OCI-LY7 (cell line): ENCODE results near the gene PIWIL1. TPM values are rescaled to one million over a fixed set of nuclear protein-coding genes. Genes with fewer than 3 reads are reported as not detected.

ENCODE experiments used
- BruUV-seq: library from RNA; stranded (reverse); fragments of 400-500 nt; replicated peaks from 2 replicates; lab custom pipeline; 2021; lab: Mats Ljungman, UMichigan
- CTCF ChIA-PET: fragments of 300-600 bp; sonication (Branson Sonifier 250); formaldehyde crosslinking; loops from one replicate; lab custom pipeline; 2022; ENCODE audit warnings: antibody characterized with exemption; ENCODE audit not compliant: unreplicated experiment; lab: Charles Lee
- POLR2A ChIA-PET: fragments of 300-600 bp; sonication (Branson Sonifier 250); formaldehyde crosslinking; loops from one replicate; lab custom pipeline; 2022; ENCODE audit warnings: antibody characterized with exemption; lab: Charles Lee
- DNase-seq: peaks from one replicate; pipeline ENCODE4 v3.0.0-alpha.2; 2015; ENCODE audit warnings: low spot score
- H2AFZ ChIP-seq: fragments of 200-600 bp; sonication (generic), shearing (Covaris generic); 2 replicates; pipeline ENCODE4 v1.6.1; 2014; ENCODE audit warnings: mild to moderate bottlenecking, antibody characterized with exemption, low read length, moderate library complexity
- H3K27ac ChIP-seq: fragments of 200-600 bp; sonication (generic); 2 replicates; pipeline ENCODE4 v1.5.1; 2014; ENCODE audit warnings: mixed run types, low read depth, mild to moderate bottlenecking, moderate library complexity, low read length, inconsistent platforms; ENCODE audit not compliant: poor library complexity, severe bottlenecking
- H3K36me3 ChIP-seq: fragments of 200-600 bp; sonication (generic); 2 replicates; pipeline ENCODE4 v1.6.1; 2014; ENCODE audit warnings: mild to moderate bottlenecking, antibody characterized with exemption, low read length, moderate library complexity, mixed read lengths; ENCODE audit not compliant: insufficient read depth
- H3K4me1 ChIP-seq: fragments of 200-600 bp; sonication (generic); 2 replicates; pipeline ENCODE4 v1.5.1; 2014; ENCODE audit warnings: mild to moderate bottlenecking, low read length; ENCODE audit not compliant: insufficient read depth, poor library complexity, severe bottlenecking
- H3K4me2 ChIP-seq: fragments of 200-600 bp; sonication (generic); 2 replicates; pipeline ENCODE4 v1.6.1; 2014; ENCODE audit warnings: mild to moderate bottlenecking, low read length
- H3K4me3 ChIP-seq: fragments of 200-600 bp; sonication (generic); 2 replicates; pipeline ENCODE4 v1.5.1; 2014; ENCODE audit warnings: mild to moderate bottlenecking, low read depth, low read length; ENCODE audit not compliant: poor library complexity, severe bottlenecking
- H3K79me2 ChIP-seq: fragments of 200-600 bp; sonication (generic); 2 replicates; pipeline ENCODE4 v1.6.1; 2016; ENCODE audit warnings: low read depth, mild to moderate bottlenecking, low read length, moderate library complexity, mixed read lengths; ENCODE audit not compliant: insufficient read depth
- H3K9me2 ChIP-seq: fragments of 200-600 bp; sonication (generic); 2 replicates; pipeline ENCODE4 v1.6.1; 2016; ENCODE audit warnings: mild to moderate bottlenecking, low read length, mixed read lengths; ENCODE audit not compliant: insufficient read depth
- H3K9me3 ChIP-seq: fragments of 200-600 bp; sonication (generic); 2 replicates; pipeline ENCODE4 v1.6.1; 2014; ENCODE audit warnings: mild to moderate bottlenecking, mixed run types, low read length, mixed read lengths
- H4K20me1 ChIP-seq: fragments of 200-600 bp; sonication (generic); 2 replicates; pipeline ENCODE4 v1.6.1; 2014; ENCODE audit warnings: mild to moderate bottlenecking, antibody characterized with exemption, low read length, moderate library complexity, mixed read lengths; ENCODE audit not compliant: insufficient read depth
- EZH2phosphoT487 ChIP-seq: fragments of 200-600 bp; sonication (generic); IDR thresholded peaks from 2 replicates; pipeline ENCODE4 v1.6.1; 2018; ENCODE audit warnings: low read depth, borderline replicate concordance, mild to moderate bottlenecking, mixed run types, antibody characterized with exemption, low read length, moderate library complexity, mixed read lengths
- intact Hi-C: fragments of 100-400 bp; cut with micrococcal nuclease; formaldehyde crosslinking; loops from one replicate; pipeline ENCODE4 v1.10.0; 2022; ENCODE audit not compliant: unreplicated experiment
- total RNA-seq, 2 experiments: library from RNA; depleted of rRNA in 1 of 2; stranded (reverse); fragments of >200 nt in 1 of 2; shearing (Covaris generic) in 1 of 2; gene quantifications; 2 replicates each; pipeline ENCODE4 v1.2.3, GENCODE V29; 2014 to 2022
- TF ChIP-seq, protein P1 (sequence below): fragments of 200-600 bp; sonication (generic); conservative IDR thresholded peaks from 2 replicates; pipeline ENCODE4 v1.5.1; 2014; ENCODE audit warnings: mild to moderate bottlenecking, antibody characterized with exemption, low read length, moderate library complexity, mixed read lengths

PIWIL1 gene
- total RNA-seq, 2 experiments from 2014 or later: not detected

DNA sequence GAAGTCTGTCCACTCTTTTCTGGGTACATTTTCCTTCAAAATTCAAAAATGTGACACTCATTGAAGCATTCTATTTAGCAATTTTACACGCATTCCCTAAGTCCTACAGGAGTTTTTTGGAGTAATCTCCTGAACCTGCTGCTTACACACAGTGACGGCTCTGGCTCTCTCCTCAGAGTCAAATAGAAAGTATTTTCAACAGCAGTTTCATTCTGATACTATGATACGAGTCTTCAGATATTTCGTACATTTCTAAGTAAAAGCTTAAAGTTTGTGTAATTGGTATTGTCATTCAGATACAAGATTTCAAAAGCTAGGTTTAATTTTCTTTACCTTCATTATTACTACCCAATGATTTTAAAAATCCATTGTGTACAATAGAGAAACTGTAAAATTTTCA, 36.4 kb downstream of the PIWIL1 start:
- no TSS peak for BruUV-seq
- H3K4me3 ChIP-seq: no peak overlapping the region
- H4K20me1 ChIP-seq: no peaks in the 10 kb centered on the region
- H3K79me2 ChIP-seq: no peaks in the 10 kb centered on the region
- H3K4me1 ChIP-seq: no peaks in the 10 kb centered on the region
- DNase-seq: no peak
- POLR2A ChIA-PET: no interaction called here
- H3K36me3 ChIP-seq: no peaks in the 10 kb centered on the region
- no peak overlapping the region for H3K27ac ChIP-seq
- H3K9me2 ChIP-seq: no peaks in the 10 kb centered on the region
- intact Hi-C loops: no loop called here
- no peak for TF ChIP-seq EZH2phosphoT487
- TF ChIP-seq, protein P1, sequence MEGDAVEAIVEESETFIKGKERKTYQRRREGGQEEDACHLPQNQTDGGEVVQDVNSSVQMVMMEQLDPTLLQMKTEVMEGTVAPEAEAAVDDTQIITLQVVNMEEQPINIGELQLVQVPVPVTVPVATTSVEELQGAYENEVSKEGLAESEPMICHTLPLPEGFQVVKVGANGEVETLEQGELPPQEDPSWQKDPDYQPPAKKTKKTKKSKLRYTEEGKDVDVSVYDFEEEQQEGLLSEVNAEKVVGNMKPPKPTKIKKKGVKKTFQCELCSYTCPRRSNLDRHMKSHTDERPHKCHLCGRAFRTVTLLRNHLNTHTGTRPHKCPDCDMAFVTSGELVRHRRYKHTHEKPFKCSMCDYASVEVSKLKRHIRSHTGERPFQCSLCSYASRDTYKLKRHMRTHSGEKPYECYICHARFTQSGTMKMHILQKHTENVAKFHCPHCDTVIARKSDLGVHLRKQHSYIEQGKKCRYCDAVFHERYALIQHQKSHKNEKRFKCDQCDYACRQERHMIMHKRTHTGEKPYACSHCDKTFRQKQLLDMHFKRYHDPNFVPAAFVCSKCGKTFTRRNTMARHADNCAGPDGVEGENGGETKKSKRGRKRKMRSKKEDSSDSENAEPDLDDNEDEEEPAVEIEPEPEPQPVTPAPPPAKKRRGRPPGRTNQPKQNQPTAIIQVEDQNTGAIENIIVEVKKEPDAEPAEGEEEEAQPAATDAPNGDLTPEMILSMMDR: no peak
- no peak overlapping the region for H2AFZ ChIP-seq
- H3K4me2 ChIP-seq: no peak overlapping the region
- H3K9me3 ChIP-seq: no peaks in the 10 kb centered on the region
- CTCF ChIA-PET: no interaction called here

DNA sequence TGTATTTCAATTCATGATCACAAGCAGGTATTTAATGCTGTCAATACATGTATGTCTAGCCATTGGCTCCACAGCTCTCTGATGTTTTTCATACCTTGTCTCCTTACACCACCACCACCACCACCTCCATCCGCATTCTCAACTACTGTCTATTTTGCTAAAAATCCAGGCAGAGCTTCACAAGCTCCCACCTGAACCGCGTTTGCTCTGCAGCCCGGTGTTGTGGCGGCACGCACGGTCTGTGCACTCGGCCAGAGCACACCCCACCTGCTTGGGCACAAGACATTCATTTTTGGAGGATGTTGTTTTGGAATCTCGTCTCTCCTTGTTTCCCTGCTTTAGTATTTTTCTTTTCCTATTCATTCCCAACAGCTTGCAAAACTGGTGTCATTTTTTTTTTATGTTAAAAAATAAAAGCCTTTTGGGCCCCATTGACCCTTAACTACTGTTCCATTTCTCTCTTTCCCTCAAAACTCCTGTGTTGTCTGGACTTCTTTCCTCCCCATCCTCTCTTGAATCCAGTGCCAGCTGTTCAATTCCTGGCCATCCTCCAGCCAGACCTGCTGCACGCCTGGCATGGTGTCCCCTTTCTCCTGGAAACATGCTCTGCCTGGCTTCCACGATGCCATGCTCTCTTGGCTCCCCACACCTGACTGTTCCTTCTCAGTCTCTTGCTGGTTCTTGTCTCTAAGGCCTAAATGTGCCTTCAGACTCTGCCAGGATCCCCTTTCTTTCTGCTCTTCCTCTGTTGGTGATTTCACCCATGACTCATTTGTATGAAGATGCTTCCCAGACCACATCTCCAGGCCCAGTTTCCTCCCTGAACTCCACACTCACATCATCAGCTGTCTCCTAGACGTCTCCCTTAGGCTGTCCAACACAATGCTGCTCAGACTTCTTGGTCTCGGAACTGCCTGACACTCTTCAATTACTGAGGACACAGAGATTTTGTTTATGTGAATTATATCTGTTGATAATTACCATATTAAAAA, 37.9 kb downstream of the PIWIL1 start:
- ChIA-PET POLR2A (no interaction called here), CTCF (no interaction called here)
- no peak overlapping the region for H3K4me2 ChIP-seq
- BruUV-seq: no TSS peak
- H3K36me3 ChIP-seq: no peaks in the 10 kb centered on the region
- H3K9me3 ChIP-seq: no peaks in the 10 kb centered on the region
- no peak for TF ChIP-seq EZH2phosphoT487
- TF ChIP-seq, protein P1: no peak
- no peaks in the 10 kb centered on the region for H4K20me1 ChIP-seq
- no peaks in the 10 kb centered on the region for H3K79me2 ChIP-seq
- H2AFZ ChIP-seq: no peak overlapping the region
- no peak for DNase-seq
- H3K27ac ChIP-seq: no peak overlapping the region
- no peaks in the 10 kb centered on the region for H3K9me2 ChIP-seq
- intact Hi-C loops: no loop called here
- no peak overlapping the region for H3K4me3 ChIP-seq
- H3K4me1 ChIP-seq: no peaks in the 10 kb centered on the region

DNA sequence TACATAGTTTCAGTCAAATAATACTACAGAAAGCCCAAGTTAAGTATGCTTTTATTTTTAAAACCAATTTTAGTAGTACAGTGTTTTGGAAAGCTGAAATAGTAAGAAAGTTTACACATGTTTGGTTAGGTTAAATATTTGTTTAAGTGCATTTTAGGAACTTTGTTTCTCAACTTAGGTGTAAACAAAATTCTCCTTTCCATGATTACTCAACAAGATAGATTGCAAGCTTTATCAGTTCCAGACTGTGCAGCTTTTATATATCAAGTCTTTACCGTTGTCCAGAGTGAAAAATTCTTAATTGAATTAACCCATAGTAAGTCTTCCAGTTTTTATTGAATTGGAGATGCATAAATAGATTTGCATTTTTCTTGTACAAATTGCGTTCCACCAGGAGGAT, 45.1 kb downstream of the PIWIL1 start:
- BruUV-seq: no TSS peak

More for the DNA sequence above, 45.1 kb downstream of the PIWIL1 start:
- TF ChIP-seq EZH2phosphoT487: no peak
- TF ChIP-seq, protein P1: no peak
- H3K9me3 ChIP-seq: peaks cover 21% of the 10 kb centered on the region
- ChIA-PET POLR2A (no interaction called here), CTCF (no interaction called here)
- H2AFZ ChIP-seq: no peak overlapping the region
- H3K4me3 ChIP-seq: no peak overlapping the region
- no peak overlapping the region for H3K4me2 ChIP-seq
- intact Hi-C loops: no loop called here
- no peaks in the 10 kb centered on the region for H3K9me2 ChIP-seq
- H3K27ac ChIP-seq: no peak overlapping the region
- no peaks in the 10 kb centered on the region for H3K36me3 ChIP-seq
- no peak for DNase-seq
- H4K20me1 ChIP-seq: no peaks in the 10 kb centered on the region
- no peaks in the 10 kb centered on the region for H3K79me2 ChIP-seq
- H3K4me1 ChIP-seq: no peaks in the 10 kb centered on the region
